Peyer's patch (tissue), 4 donors: ENCODE data around the gene ARSG. TPM values are rescaled to one million over a fixed set of nuclear protein-coding genes. Genes with fewer than 3 reads are reported as not detected.

Experiments
- DNase-seq, 3 donors: peaks; one replicate each; pipeline ENCODE4 v3.0.0-alpha.2; 2017 to 2019
- H3K27ac ChIP-seq, 4 donors: fragments of 200-600 bp; sonication (generic); one replicate each; pipeline ENCODE4 v1.5.1; 2016 to 2019
- H3K27me3 ChIP-seq, 2 donors: fragments of 200-600 bp; sonication (generic); one replicate each; pipeline ENCODE4 v1.5.1; 2019
- H3K36me3 ChIP-seq, 3 donors: fragments of 200-600 bp; sonication (generic); one replicate each; pipeline ENCODE4 v1.5.1; 2016 to 2019
- H3K4me1 ChIP-seq, 4 donors: fragments of 200-600 bp; sonication (generic); one replicate each; pipeline ENCODE4 v1.5.1; 2016 to 2019
- H3K4me3 ChIP-seq, 4 donors: fragments of 200-600 bp; sonication (generic); 1 replicate in 3 of 4; 2 replicates in 1 of 4; pipeline ENCODE4 v1.5.1; 2016 to 2019; ENCODE audit warnings: mild to moderate bottlenecking in 1 of 4
- H3K9me3 ChIP-seq, 4 donors: fragments of 200-600 bp; sonication (generic); one replicate each; pipeline ENCODE4 v1.5.1; 2016 to 2019; ENCODE audit warnings: mild to moderate bottlenecking in 1 of 4
- CTCF ChIP-seq, 6 experiments: fragments of 450-650 bp in 4 of 6; fragments of 200-600 bp in 2 of 6; sonication (generic) in 1 of 6; IDR thresholded peaks; one replicate each; pipeline ENCODE4 v1.5.1; 2017 to 2019; ENCODE audit warnings: antibody characterized with exemption in 6 of 6, mild to moderate bottlenecking in 3 of 6, moderate library complexity in 1 of 6
- POLR2A ChIP-seq, 2 donors: fragments of 450-650 bp; IDR thresholded peaks; one replicate each; pipeline ENCODE4 v1.5.1; 2017; ENCODE audit warnings: antibody characterized with exemption in 2 of 2, mild to moderate bottlenecking in 2 of 2, moderate library complexity in 2 of 2
- total RNA-seq, 4 donors: library from RNA; depleted of rRNA; stranded (reverse); fragments of >200 nt; gene quantifications; one replicate each; pipeline ENCODE4 v1.1.0, GENCODE V29; 2016

The ARSG gene
- total RNA-seq, 4 donors from 2014 or later, result 0.70 to 29.7 (median 2.0) TPM

DNA sequence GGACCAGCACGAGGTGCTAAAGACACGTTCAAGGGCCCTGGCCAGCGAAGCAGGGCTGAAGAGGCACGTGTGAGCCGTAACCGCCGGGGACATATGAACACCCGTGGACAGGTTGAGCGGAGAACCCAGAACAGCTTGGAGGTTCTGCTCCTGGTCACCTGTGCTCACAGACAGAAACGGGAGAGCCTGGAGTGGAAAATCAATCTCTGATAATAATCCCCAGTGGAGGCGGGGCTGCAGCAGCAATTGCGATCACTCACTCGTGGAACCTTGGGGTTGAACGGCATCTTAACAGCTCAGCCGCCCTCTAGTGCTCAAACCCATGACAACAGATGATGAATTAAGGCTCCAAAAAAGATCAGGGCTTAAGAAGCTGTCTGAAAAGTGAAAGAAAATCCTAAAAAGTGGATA, 140.4 kb downstream of the ARSG start:
- Histone ChIP-seq H3K4me1 (peaks cover 0 to 2% (median 0%) of the 10 kb centered on the region in 4 donors), H3K9me3 (no peaks in the 10 kb centered on the region), H3K27ac (no peak overlapping the region), H3K4me3 (no peak overlapping the region), H3K36me3 (peaks cover 0 to 89% (median 0%) of the 10 kb centered on the region in 3 donors), H3K27me3 (no peaks in the 10 kb centered on the region)
- peak in 1 of 3 donors; percentile 33 for DNase-seq
- TF ChIP-seq CTCF (IDR thresholded peaks at IDR 0.05), result peak in 1 of 6 experiments; percentile 11
- no peak for TF ChIP-seq POLR2A (IDR thresholded peaks at IDR 0.05)

- DNase-seq, result no peak
- no peak overlapping the region for H3K27ac ChIP-seq
- no peak overlapping the region for H3K4me3 ChIP-seq
- no peak for TF ChIP-seq POLR2A (IDR thresholded peaks at IDR 0.05)
- no peak for TF ChIP-seq CTCF (IDR thresholded peaks at IDR 0.05)
- H3K4me1 ChIP-seq, result peaks cover 0 to 6% (median 0%) of the 10 kb centered on the region in 4 donors
- H3K36me3 ChIP-seq, result peaks cover 0 to 85% (median 0%) of the 10 kb centered on the region in 3 donors
- H3K9me3 ChIP-seq, result no peaks in the 10 kb centered on the region
- no peaks in the 10 kb centered on the region for H3K27me3 ChIP-seq
These were observed 141.0 kb downstream of the ARSG start for GRCh38 chr17:68432086-68432864.

- Histone ChIP-seq H3K4me3 (no peak overlapping the region), H3K27me3 (no peaks in the 10 kb centered on the region), H3K9me3 (no peaks in the 10 kb centered on the region), H3K4me1 (peaks cover 0 to 6% (median 1%) of the 10 kb centered on the region in 4 donors), H3K27ac (no peak overlapping the region), H3K36me3 (peaks cover 0 to 75% (median 0%) of the 10 kb centered on the region in 3 donors)
- TF ChIP-seq CTCF (IDR thresholded peaks at IDR 0.05) (no peak), POLR2A (IDR thresholded peaks at IDR 0.05) (no peak)
- DNase-seq, result no peak
These were observed 141.9 kb downstream of the ARSG start for GRCh38 chr17:68433211-68433610.

DNA sequence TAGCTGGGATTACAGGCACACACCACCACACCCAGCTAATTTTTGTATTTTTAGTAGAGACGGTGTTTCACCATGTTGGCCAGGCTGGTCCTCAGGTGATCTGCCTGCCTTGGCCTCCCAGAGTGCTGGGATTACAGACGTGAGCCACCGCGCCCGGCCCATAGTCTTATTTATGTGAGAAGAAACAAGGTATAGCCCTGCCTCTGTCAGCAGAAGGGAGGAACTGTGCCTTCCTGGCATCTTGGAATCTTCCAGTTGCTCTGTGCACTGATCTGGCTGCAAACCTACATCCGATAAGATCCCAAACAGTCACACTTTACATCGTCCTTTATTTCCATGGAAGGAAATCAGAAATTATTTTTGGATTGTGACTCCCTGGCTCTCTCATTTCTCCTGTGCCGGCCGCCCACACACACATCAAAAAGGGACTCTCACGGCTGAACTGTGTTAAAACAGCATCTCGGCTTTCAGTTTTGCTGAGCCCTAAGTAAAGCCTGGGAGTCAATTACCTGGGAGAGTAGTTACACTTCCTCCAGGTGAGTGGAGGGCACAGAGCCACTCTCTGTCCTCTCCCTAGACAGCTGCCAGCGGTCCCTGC, 142.7 kb downstream of the ARSG start:
- Histone ChIP-seq H3K4me1 (peaks cover 0 to 7% (median 3%) of the 10 kb centered on the region in 4 donors), H3K27me3 (no peaks in the 10 kb centered on the region), H3K9me3 (no peaks in the 10 kb centered on the region), H3K36me3 (peaks cover 0 to 67% (median 0%) of the 10 kb centered on the region in 3 donors), H3K27ac (no peak overlapping the region), H3K4me3 (no peak overlapping the region)
- DNase-seq, result no peak
- TF ChIP-seq POLR2A (IDR thresholded peaks at IDR 0.05) (no peak), CTCF (IDR thresholded peaks at IDR 0.05) (no peak)

DNA sequence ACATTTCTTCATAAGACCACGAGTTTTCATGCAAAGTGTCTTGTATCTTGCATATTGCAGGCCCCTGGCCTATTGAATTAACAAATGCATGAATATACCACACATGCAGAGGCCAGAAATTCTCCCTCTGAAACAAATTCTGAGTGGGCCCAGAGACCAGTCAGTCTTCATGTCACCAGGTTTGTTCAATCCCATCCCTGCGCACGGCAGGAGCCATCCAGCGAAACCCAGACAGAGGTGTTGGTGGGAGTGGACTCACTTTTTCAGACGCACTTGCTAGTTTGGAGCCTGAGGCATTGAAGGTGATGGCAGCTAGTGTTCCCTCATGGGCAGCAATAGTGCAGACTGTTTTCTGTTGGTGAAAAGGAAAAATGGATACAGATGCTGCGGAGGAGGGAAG, 144.1 kb downstream of the ARSG start:
- peaks cover 0 to 7% (median 3%) of the 10 kb centered on the region in 4 donors for H3K4me1 ChIP-seq
- TF ChIP-seq POLR2A (IDR thresholded peaks at IDR 0.05), result no peak
- no peak for TF ChIP-seq CTCF (IDR thresholded peaks at IDR 0.05)
- peaks cover 0 to 54% (median 0%) of the 10 kb centered on the region in 3 donors for H3K36me3 ChIP-seq
- H3K9me3 ChIP-seq, result no peaks in the 10 kb centered on the region
- H3K27ac ChIP-seq, result no peak overlapping the region
- no peak for DNase-seq
- H3K27me3 ChIP-seq, result no peaks in the 10 kb centered on the region
- H3K4me3 ChIP-seq, result no peak overlapping the region
